Gastrocnemius medialis (tissue), 4 donors: ENCODE results near the gene SPPL3.

Experiments used
- CTCF ChIP-seq, 5 experiments: fragments of 450-650 bp in 3 of 5; fragments of 200-600 bp in 2 of 5; sonication (generic) in 2 of 5; IDR thresholded peaks in 4 of 5; conservative IDR thresholded peaks in 1 of 5; 1 replicate in 4 of 5; 2 replicates in 1 of 5; pipeline ENCODE4 v1.5.1; 2016 to 2019; ENCODE audit warnings: antibody characterized with exemption in 5 of 5, mild to moderate bottlenecking in 3 of 5, moderate library complexity in 3 of 5
- POLR2A ChIP-seq, 2 donors: fragments of 450-650 bp; IDR thresholded peaks; one replicate each; pipeline ENCODE4 v1.6.1; 2017; ENCODE audit warnings: antibody characterized with exemption in 2 of 2, mild to moderate bottlenecking in 2 of 2, moderate library complexity in 2 of 2

- peak in 1 of 5 experiments; percentile 17 for TF ChIP-seq CTCF (IDR thresholded peaks at IDR 0.05 in 4 of 5, conservative IDR thresholded peaks at IDR 0.05 in 1 of 5)
- no peak for TF ChIP-seq POLR2A (IDR thresholded peaks at IDR 0.05)
Observed at GRCh38 chr12:120750806-120751205, 153.4 kb downstream of the SPPL3 start.
